Forelimb muscle (tissue), 1 donor: ENCODE data around the gene CLEC1A. TPM values are rescaled to one million over a fixed set of nuclear protein-coding genes. Genes with fewer than 3 reads are reported as not detected.
"Not testable (repeated sequence)": the region's sequence is repeated elsewhere in the genome, so short reads cannot be mapped to it uniquely, and the experiment has no call there.

ENCODE experiments used
- DNase-seq: peaks from one replicate; pipeline ENCODE4 v3.0.0-alpha.2; 2013; ENCODE audit warnings: low read depth
- polyA plus RNA-seq: library from polyadenylated mRNA; unstranded; fragments of 120-200 nt; gene quantifications from one replicate; pipeline ENCODE4 v1.2.1, GENCODE V29; 2013; ENCODE audit not compliant: insufficient read length

Gene CLEC1A
- polyA plus RNA-seq, 1 donor, result 2.9 TPM

DNA sequence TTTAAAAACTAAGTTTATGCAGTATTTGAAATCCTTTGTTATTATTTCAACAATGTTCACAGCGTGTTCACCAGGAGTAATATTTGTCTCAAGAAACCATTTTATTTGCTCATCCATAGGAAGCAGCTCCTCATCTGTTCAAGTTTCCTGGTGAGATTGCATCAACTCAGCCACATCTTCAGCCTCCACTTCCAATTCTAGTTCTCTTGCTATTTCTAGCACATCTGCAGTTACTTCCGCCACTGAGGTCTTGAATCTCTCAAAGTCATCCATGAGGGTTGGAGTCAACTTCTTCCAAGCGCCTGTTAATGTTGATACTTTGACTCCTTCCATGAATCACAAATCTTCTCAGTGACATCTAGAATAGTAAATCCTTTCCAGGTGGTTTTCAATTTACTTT is 50.3 kb downstream of the CLEC1A start:
- no peak for DNase-seq

DNA sequence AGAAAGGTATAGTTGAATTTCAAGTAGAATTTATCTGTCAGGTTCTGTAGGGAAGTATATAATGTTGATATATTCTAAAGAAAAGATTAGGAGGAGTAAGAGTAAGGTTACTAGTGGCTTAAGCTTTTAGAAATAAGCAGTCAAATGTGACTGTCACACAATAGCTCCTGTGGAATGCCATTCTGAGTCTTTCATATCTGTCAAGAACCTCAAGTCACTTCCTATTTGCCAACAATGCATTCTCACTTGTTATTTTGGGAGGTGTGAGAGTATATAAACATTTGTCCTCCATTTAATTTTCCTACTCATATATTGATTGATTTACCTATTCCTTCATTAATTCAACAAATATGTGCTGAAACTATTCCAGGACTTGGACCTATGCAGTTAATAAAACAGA is 56.6 kb downstream of the CLEC1A start:
- no peak for DNase-seq

DNA sequence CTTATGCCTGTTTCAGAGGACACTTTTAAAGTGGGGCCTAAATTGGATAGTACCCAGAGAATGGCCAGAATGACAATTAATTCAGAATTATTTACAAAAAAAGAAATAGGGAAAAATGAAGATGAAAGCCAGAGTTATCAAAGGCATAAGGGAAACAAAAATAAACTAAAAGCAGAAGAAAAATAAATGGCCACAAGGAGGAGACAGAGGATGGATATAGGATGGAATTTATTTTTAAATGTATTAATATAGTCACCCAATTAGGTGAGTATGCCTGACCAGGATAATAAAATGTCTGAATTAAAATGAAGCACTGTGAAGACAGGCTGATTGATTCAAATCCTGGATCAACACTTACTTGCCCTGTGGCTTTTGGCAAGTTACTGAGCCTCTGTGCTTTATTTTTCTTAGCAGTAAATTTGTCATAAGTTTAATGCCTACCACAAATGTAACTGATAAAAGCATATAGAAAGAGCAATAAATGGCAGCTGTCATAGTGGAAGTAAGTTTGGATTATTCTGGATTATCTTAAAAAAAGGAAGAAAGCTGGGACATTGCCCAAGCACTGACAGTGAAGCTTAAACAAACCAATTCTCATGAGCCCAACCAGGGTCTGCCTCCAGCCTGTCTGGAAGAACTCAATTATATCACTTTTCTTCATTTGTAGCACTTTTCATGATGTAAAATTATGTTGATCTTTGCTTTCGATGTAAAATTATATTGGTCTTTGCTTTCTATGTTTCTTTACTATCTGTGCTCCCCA is 64.8 kb downstream of the CLEC1A start:
- no peak for DNase-seq

DNA sequence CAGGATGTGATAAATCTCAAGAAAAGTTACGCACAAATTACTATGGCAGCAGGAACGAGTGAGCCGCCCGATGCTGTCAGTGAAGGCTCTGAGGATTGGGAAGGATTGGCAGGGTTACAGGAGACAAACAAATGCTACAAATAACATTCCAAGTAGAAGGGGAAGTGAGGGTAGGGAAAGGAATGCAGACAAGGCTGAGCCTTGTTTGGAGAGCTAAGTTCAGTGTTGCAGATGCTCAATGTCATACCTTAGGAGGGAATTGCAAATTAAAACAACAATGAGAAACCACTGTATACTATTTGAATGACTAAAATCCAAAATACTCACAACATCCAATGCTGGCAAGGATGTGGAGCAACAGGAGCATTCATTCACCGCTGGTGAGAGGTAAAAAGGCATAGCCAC is 67.0 kb downstream of the CLEC1A start:
- no peak for DNase-seq

DNA sequence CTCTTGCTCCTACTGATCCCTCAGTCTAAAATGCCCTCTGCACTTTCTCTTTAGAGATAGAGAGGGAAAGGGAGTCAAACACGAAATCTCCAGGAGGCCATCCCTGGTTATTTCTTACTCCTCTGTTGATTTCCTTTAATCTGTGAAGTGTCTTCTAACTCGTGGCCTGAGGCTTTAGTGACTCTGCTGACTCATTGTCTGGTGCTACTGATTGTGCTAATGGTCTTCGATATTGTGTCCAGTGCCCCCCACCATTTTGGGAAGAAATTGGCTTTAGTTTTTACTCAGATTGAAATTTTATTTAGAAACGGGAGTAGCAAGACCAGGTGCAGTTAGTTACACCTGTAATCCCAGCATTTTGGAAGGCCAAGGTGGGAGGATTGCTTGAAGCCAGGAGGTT is 67.5 kb downstream of the CLEC1A start:
- no peak for DNase-seq

DNA sequence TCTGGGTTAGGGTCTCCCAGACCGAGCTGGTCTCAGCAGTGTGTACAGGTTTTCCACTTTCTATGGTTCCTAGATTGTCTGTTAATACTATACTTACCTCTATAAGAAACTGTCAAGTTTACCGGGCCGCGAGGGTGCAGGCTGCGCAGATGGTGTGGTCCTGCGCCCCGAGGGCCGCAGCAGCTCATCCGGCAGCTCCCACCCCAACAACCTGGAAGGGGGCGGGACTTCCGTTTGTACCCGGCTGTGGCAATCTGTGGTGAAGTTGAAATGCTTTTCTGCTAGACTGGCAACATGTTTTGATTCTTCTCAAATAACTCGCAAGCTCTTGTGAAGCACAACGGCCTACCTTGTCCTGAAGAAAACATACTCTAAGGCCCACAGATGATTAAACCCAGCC is 68.3 kb downstream of the CLEC1A start, which contains the start of gene CLEC9A:
CLEC9A (plus strand) TSS at position 237 of the 400 bp plus-strand sequence. CDS start 22,006 bp downstream, outside the sequence.
- DNase-seq, result no peak

DNA sequence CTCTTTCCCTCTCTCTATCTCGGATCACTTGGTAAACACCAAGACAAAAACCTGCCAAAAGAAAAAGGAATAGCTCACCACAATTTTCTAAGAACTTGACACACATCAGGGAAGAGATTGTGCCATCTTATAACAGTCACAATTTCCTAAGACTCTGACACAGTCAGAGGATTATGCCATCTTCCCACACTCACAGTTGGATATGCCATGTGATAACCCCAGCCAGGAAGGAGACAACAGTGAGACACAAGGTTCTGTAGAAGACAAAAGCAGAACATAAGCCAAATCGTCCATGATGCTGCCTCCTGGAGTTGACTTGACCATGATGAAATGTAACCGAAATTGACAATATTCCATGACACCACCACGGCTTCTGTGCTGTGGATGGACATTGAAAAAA is 71.1 kb downstream of the CLEC1A start:
- no peak for DNase-seq

DNA sequence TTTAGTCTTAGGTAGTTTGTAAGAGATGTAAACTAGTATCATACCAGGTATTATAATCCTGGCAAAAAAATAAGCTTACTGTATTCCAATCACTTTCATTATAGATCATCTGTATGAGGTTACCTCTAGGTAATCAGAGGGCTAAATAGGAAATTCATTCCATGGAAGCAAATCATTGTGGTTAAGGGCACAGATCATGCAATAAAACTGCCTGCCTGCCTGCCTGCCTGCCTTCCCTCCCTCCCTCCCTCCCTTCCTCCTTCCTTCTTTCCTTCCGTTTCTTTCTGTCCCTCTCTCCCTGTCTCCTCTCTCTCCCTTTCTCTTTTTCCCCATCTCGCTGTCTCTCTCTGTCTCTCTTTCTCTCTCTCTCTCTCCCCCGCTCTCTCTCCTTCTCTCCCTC is 71.5 kb downstream of the CLEC1A start:
- DNase-seq, result no peak

DNA sequence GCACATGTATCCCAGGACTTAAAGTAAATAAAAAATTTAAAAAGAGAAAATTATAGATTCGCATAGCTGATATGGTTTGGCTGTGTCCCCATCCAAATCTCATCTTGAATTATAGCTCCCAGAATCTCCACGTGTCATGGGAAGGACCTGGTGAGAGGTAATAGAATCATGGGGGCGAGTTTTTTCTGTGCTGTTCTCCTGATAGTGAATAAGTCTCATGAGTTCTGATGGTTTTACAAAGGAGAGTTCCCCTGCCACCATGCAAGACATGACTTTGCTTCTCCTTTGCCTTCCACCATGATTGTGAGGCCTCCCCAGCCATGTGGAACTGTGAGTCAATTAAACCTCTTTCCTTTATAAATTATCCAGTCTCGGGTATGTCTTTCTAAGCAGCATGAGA is 72.1 kb downstream of the CLEC1A start:
- DNase-seq, result not testable (repeated sequence)

DNA sequence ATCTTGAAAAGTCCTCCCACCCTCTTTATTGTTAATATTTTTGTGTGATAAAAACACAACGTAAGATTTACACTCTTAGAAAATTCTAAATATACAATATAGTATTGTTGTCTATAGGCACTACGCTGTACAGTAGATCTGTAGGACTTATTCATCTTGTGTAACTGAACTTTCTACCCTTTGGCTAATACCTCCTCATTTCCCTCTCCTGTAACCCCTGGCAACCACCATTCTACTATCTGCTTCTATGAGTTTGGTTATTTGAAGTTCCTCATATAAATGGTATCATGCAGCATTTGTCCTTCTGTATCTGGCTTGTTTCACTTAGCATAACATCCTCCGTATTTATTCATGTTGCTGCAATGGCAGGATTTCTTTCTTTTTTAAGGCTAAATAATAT is 73.5 kb downstream of the CLEC1A start:
- DNase-seq, result no peak

DNA sequence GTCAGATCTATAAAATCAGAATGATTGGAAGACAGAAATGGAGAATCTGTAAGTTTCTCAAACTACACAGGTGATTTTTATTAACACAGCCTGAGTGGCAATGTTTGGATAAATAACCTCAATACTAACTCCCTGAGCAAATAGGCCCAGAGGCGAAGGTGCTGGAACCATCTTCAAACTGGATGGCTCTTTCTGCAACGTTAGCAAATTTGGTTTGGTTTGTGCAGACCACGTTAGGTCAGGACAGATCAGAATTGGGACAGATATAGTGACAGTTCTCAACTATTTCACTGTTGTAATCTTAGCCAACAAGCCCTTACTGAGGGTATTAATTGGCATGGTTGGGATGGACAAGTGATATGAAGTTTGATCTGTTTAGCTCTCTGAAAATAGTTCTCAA is 77.4 kb downstream of the CLEC1A start:
- no peak for DNase-seq

Other genes starting within 250 kb of the CLEC1A start
- 1.9 TPM for gene CLEC2B, start 229.6 kb downstream of the CLEC1A start, polyA plus RNA-seq
- not detected for gene KLRF2, start 217.5 kb downstream of the CLEC1A start, polyA plus RNA-seq
- gene CLEC2A, start 166.6 kb downstream of the CLEC1A start, polyA plus RNA-seq, result not detected
- gene CLEC12A, start 127.6 kb downstream of the CLEC1A start, polyA plus RNA-seq, result 0.22 TPM
- gene CLEC1B, start 99.9 kb downstream of the CLEC1A start, polyA plus RNA-seq, result 0.19 TPM
- gene CLEC12B, start 88.4 kb downstream of the CLEC1A start, polyA plus RNA-seq, result 0.18 TPM
- 0.37 TPM for gene CLEC9A, start 68.3 kb downstream of the CLEC1A start, polyA plus RNA-seq
- gene CLEC7A, start 31.2 kb upstream of the CLEC1A start, polyA plus RNA-seq, result 1.5 TPM
- 0.76 TPM for gene OLR1, start 73.1 kb upstream of the CLEC1A start, polyA plus RNA-seq
- 0.09 TPM for gene TMEM52B, start 80.0 kb upstream of the CLEC1A start, polyA plus RNA-seq
- gene GABARAPL1, start 113.9 kb upstream of the CLEC1A start, polyA plus RNA-seq, result 22.2 TPM
- gene KLRD1, start 208.9 kb upstream of the CLEC1A start, polyA plus RNA-seq, result 1.3 TPM